ENCODE measurements around the gene GPR34.
"Not testable (repeated sequence)": the region's sequence is repeated elsewhere in the genome, so short reads cannot be mapped to it uniquely, and the experiment has no call there.

GPR34 gene

GRCh38 chrX:41688835-41689234 lies at the start of gene GPR34:
Gene GPR34, plus strand, starts transcription at chrX:41688973. Its CDS starts 6,661 bp downstream, at chrX:41695634.
- DNase-seq (ENCODE audit: low spot score), result no peak

- not testable (repeated sequence) for DNase-seq (ENCODE audit: low spot score)
These were observed 42.6 kb upstream of the GPR34 start for GRCh38 chrX:41646201-41646600.

GRCh38 chrX:41653125-41653524 lies 35.6 kb upstream of the GPR34 start:
- no peak for DNase-seq (ENCODE audit: low spot score)

GRCh38 chrX:41655101-41655500 lies 33.7 kb upstream of the GPR34 start:
- no peak for DNase-seq (ENCODE audit: low spot score)

DNA sequence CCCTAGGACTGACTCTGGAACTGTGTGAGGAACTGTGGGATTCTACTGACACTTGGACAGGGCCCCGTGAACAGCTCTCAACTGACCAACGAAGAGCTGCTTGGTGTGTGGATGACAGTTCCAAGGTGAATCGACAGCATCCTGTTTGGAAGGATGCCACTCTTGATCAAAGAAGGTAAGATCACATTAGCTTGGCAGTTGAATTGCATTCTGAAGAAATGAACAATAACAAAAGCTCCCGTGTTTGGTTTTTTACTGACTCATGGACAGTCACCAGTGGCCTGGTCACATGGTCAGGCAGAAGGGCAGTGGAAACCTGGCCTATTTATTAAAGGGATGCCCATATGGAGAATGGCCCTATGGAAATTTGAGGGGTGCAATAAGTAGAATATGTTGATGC lies 33.1 kb upstream of the GPR34 start:
- no peak for DNase-seq (ENCODE audit: low spot score)

DNA sequence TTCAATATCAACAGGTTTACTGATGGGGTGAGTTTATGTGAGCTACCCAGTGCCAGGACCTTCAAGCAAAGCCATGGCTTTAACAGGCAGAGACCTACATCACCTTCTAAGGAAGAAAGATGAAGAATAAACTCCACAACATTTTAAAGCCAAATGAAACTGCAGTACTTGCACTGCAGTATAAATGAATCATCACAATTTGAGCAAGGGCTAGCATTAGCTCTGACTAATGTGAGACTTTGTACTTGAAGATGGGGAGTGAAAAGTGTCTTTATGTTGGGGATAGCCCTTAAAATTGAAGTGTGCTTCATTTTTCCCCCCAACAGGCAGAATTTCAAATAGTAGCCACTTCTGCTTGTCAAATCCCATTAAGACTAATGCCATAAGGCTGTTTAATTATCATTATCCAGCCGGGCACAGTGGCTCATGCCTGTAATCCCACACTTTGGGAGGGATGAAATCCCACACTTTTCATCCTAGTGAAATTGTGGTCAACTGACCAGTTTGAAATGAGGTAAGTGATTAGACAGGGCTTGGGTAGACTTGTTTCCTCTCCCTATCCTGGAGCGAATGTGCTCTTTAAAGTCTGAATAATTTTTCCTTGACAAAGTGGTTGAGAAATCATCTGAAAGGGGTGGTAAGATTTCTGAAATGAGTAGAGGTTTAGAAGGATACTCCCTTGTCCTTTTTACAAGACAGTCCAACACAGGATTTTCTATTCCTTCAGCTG lies 27.2 kb upstream of the GPR34 start:
- DNase-seq (ENCODE audit: low spot score), result no peak

DNA sequence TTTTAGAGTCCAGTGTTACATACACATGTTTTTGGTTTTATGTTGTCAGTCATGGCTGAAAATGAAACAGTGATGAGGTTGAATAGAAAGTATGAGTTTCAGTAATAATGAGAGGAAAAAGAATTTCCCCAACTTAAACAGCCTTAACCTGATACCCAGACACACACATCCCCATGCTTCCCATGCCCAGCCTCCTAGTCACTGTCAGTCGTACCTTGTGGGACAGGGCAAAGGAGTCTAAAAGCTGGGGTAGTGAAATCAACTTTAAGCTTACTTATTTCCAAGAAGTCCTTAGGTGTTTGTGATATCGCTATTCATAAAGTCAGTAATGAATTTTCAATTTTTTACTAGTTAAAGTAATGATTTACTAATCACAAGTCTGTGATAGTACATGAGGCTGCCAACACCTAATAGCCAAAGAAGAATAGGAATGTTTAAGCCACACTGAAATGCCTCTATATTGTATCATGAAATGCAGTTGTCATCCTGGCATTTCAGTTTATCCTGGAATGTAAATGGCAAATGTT lies 24.3 kb upstream of the GPR34 start:
- DNase-seq (ENCODE audit: low spot score), result no peak

DNA sequence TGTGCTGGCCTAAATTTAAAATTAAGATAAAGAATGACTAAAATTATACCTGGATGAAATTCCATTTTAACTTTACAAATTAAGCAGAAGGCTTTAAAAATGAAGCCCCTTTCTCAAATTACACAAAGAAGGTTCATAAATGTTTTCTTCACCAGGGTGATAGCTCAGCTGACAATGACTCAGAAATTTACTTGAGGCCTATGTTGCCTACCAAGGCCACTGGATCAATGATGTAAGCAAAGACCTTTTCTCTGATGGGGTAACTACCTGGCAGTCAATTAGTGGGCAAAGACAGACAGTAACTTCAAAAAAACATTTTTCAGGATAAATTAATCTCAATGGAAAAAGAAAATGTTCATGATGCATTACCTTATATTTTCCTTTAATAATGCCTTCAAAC lies 23.9 kb upstream of the GPR34 start:
- DNase-seq (ENCODE audit: low spot score), result no peak

DNA sequence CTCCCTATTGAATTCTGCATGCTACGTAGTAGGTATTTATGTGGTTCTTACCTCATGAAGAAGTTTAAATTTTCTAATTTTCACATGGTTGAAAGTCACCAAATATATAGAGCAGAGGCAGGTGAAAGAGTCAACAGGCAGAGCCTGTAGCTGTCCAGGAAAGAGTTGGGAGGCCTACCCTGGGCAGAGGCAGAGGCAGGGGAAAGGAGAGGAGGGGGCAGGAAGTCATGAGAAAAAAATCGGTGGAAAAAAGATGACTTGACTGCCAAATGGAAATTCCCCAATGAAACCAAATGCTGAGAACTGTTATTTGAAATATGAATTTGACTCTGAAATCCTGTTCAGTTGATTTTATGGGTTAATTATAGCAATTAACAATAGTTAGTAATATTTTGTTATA lies 23.1 kb upstream of the GPR34 start:
- no peak for DNase-seq (ENCODE audit: low spot score)

DNA sequence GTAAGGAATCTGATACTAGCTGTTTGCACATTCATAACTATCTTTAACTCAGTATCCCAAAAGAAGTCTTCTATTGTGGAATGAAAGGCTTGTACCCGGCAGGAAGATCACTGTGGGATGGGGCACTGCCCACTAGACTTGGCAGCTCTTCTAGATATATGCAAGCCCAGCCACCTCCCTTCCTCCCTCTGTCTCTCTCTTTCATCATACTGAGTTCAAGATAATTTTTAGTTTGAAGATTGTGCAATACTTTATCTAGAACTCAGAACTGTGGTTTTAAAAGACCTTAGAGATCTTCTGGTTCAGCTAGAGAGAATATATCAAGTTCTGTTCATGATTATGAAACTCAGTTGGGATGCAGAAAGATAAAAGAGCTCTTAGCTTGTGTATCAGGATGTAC lies 22.5 kb upstream of the GPR34 start:
- no peak for DNase-seq (ENCODE audit: low spot score)

GRCh38 chrX:41667631-41668030 lies 21.1 kb upstream of the GPR34 start:
- no peak for DNase-seq (ENCODE audit: low spot score)

DNA sequence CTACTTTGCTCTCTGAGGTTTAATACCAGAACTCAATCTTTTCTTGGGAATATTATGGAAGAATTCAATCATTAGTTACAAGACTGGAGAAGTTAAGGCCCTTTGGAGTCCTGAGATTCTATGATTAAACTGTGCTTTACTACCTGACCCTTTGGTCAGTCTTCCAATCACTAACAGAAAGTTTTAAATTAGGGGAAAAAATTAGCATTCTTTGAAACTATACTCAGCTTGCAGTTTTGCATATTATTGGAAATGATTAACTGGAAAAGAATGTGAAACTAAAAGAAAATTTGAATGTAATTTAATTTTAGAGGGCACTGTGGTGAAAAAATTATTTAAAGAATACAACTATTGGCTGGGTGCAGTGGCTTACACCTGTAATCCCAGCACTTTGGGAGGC lies 18.7 kb upstream of the GPR34 start:
- no peak for DNase-seq (ENCODE audit: low spot score)

- DNase-seq (ENCODE audit: low spot score), result no peak
These were observed 17.7 kb upstream of the GPR34 start for GRCh38 chrX:41671082-41671481.

GRCh38 chrX:41672643-41673042 lies 16.1 kb upstream of the GPR34 start:
- no peak for DNase-seq (ENCODE audit: low spot score)

GRCh38 chrX:41676361-41676760 lies 12.4 kb upstream of the GPR34 start:
- DNase-seq (ENCODE audit: low spot score), result not testable (repeated sequence)

GRCh38 chrX:41677183-41678060 lies 11.4 kb upstream of the GPR34 start:
- DNase-seq (ENCODE audit: low spot score), result no peak

GRCh38 chrX:41684138-41684537 lies 4.6 kb upstream of the GPR34 start:
- DNase-seq (ENCODE audit: low spot score), result no peak

- no peak for DNase-seq (ENCODE audit: low spot score)
These were observed 3.8 kb upstream of the GPR34 start for GRCh38 chrX:41684940-41685339.

- no peak for DNase-seq (ENCODE audit: low spot score)
These were observed 2.0 kb upstream of the GPR34 start for GRCh38 chrX:41686788-41687187.

DNA sequence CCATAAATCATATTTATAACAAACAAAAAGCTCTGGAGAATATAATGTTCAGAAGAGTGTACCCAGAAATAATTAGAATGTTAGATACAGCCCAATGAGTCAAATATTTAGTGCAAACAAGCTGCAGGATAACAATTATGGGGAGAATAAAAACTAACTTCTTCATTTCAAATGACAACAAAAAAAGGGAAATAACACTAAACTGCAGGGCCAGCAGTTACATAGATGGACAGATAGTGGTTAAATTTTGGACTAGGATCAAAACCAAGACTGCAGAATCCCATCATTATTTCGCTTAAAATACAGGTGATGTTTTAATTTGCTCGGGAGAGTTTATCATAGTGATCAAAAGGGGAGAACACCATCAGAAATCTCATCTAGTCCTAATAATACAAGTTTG lies 617 bp upstream of the GPR34 start:
- no peak for DNase-seq (ENCODE audit: low spot score)

GRCh38 chrX:41689711-41690110 lies 938 bp downstream of the GPR34 start:
- DNase-seq (ENCODE audit: low spot score), result no peak

DNA sequence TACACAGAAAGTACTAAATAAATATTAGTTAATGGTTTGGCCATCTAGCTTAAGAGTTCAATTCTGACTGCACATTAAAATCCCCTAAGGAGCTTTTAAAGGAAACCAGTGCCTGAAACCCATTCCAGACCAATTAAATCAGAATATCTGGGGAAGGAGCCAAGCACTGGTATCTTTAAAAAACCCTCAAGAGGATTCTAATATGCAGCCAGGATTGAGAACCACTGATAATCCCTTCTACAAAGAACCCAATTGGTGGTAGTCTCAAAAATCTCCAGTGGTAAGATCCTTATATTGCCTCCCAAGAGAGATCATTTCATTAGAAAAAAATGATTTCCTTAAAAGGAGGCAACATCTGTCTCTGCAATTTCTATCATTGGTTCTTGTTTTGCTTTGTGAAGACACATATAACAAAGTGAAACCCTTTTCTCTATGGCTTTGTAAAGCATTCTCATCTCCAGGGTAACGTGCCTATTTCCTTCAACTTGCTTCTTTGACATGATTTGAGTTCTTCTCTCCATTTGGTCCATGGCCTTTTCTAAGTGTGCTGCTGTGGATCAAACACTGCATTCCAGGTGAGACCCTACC lies 3.5 kb downstream of the GPR34 start:
- DNase-seq (ENCODE audit: low spot score), result no peak

GRCh38 chrX:41693024-41693423 lies 4.3 kb downstream of the GPR34 start:
- DNase-seq (ENCODE audit: low spot score), result no peak
